Hair follicle dermal papilla cell (primary cell): ENCODE results near the gene GBP1. TPM values are rescaled to one million over a fixed set of nuclear protein-coding genes. Genes with fewer than 3 reads are reported as not detected.

Experiments used
- small RNA-seq: library from RNA; depleted of rRNA; stranded (forward); fragments of <200 nt; gene quantifications from one replicate; pipeline ENCODE3, GENCODE V24; 2012
- total RNA-seq: library from RNA; depleted of rRNA; stranded (reverse); fragments of >200 nt; gene quantifications from 2 replicates; pipeline ENCODE4 v1.2.3, GENCODE V29; 2012

Gene GBP1, protein sequence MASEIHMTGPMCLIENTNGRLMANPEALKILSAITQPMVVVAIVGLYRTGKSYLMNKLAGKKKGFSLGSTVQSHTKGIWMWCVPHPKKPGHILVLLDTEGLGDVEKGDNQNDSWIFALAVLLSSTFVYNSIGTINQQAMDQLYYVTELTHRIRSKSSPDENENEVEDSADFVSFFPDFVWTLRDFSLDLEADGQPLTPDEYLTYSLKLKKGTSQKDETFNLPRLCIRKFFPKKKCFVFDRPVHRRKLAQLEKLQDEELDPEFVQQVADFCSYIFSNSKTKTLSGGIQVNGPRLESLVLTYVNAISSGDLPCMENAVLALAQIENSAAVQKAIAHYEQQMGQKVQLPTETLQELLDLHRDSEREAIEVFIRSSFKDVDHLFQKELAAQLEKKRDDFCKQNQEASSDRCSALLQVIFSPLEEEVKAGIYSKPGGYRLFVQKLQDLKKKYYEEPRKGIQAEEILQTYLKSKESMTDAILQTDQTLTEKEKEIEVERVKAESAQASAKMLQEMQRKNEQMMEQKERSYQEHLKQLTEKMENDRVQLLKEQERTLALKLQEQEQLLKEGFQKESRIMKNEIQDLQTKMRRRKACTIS
- total RNA-seq: 105 and 107 TPM in 2 replicates

DNA sequence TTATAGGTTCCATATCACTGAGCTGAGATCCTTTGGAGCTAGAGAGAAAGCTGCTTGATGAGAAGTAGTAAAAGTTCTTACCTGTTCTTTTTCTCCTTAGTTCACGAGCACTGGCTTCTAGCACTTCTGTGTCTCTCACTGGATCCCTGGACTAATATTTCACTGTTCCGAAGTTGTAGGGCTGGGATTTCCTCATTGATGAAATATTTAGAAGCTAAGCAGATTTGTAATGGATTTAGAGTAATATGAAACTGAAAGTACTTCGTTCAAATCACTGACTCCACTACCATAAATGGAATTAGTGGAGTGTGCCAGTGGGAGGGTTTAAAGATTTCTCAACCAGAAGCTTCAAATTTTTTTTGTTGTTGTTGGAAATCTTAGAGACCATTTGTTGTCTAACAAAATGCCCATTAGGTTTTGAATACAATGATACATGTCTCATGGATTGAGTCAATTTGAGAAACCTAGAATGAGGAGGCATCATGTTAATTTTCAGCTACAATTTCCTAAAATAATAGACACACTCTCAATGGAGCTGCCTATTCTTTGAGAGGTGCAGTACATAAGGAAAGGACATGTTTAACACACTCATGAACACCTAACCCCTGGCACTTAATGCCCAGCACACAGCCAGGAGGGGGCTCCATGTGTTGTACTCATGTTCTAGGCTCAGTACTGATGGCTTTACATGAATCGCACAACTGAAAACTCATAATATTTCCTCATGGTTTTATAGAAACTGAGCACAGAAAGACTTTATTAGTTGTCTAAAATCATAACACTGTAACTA, at the start of gene GBP1:
Gene GBP1 (minus strand): TSS at position 130 of the 790 bp plus-strand sequence. CDS start 1,974 bp downstream, outside the sequence.

GRCh38 chr1:89022167-89022959, 42.6 kb downstream of the GBP1 start, which contains the start of gene GBP3:
Gene GBP3, minus strand, starts transcription at chr1:89022866. Its CDS starts 2,145 bp downstream, at chr1:89020721.

Small RNAs within 50 kb of the gene (small RNA-seq; reads per million reads assigned to genes)
- gene RF00019: not detected

Other genes starting within 250 kb of the GBP1 start
- gene GTF2B, start 173.6 kb downstream of the GBP1 start, total RNA-seq: 28.4 and 31.0 TPM in 2 replicates
- 19.4 and 28.6 TPM in 2 replicates for gene KYAT3, start 72.6 kb downstream of the GBP1 start, total RNA-seq
- 13.6 and 17.0 TPM in 2 replicates for gene RBMXL1, start 72.6 kb downstream of the GBP1 start, total RNA-seq
- 36.8 and 50.5 TPM in 2 replicates for gene GBP3, start 42.3 kb downstream of the GBP1 start, total RNA-seq
- gene GBP2, start 60.9 kb upstream of the GBP1 start, total RNA-seq: 29.0 and 38.9 TPM in 2 replicates
- not detected in 2 replicates for gene GBP7, start 110.8 kb upstream of the GBP1 start, total RNA-seq
- gene GBP4, start 133.7 kb upstream of the GBP1 start, total RNA-seq: 0.97 and 1.3 TPM in 2 replicates
- 1.7 and 3.2 TPM in 2 replicates for gene GBP5, start 207.7 kb upstream of the GBP1 start, total RNA-seq